ENCODE results near the gene LRP1B.

DNA sequence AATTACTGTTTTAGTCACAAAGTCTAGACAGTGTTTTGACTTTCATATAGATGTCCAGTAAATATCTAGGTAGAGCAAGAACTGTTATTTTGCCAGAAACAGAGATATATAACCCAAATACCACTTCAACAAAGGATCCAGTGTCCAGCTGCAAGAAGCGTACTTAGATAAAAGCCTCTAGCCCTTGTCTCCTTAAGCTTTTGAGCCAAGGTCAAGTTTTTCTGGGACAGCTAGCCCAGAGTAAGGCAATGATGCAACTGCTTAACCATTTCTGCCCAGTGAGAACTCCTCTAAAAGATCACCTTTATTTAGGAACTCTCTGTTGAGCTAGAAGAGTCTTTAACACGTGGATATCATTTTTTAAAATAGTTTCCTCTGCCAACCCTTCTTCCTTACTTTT, 1925.7 kb downstream of the LRP1B start:
- TF ChIP-seq ZNF274 (IDR thresholded peaks at IDR 0.05; ENCODE audit: low read depth, low read length): no peak
- no peak for TF ChIP-seq SUZ12 (IDR thresholded peaks at IDR 0.05; ENCODE audit: extremely low read depth, insufficient read depth, insufficient read length)
- no peak for TF ChIP-seq YY1 (IDR thresholded peaks at IDR 0.05; ENCODE audit: insufficient read depth, insufficient read length)

All from NT2/D1 (cell line).